GM12878 (cell line): ENCODE measurements around the gene REV1. TPM values are rescaled to one million over a fixed set of nuclear protein-coding genes. Genes with fewer than 3 reads are reported as not detected.
"Not testable (repeated sequence)": the region's sequence is repeated elsewhere in the genome, so short reads cannot be mapped to it uniquely, and the experiment has no call there.

ENCODE experiments used
- ATAC-seq: fragments of 200-7000 bp; cut with Tn5 transposase; 3 replicates; pipeline ENCODE4 v1.9.1; 2020; ENCODE audit warnings: mild to moderate bottlenecking, moderate library complexity
- BruUV-seq: library from RNA; stranded (reverse); fragments of 400-500 nt; replicated peaks from 2 replicates; lab custom pipeline; 2021; lab: Mats Ljungman, UMichigan
- CTCF ChIA-PET: fragments of 300-600 bp; sonication (Branson Sonifier 250); formaldehyde crosslinking; extraction: SDS; loops from one replicate; lab custom pipeline; 2021; ENCODE audit warnings: inconsistent platforms; lab: Yijun Ruan, JAX
- POLR2A ChIA-PET: fragments of 350-600 bp; formaldehyde crosslinking; extraction: SDS; loops from one replicate; lab custom pipeline; 2021; ENCODE audit warnings: inconsistent platforms; lab: Charles Lee
- RAD21 ChIA-PET: fragments of 300-600 bp; sonication (Branson Sonifier 250); formaldehyde crosslinking; loops from one replicate; lab custom pipeline; 2023; ENCODE audit warnings: antibody characterized with exemption; ENCODE audit not compliant: unreplicated experiment; lab: Charles Lee
- SMC1A ChIA-PET: fragments of 300-600 bp; sonication (Branson Sonifier 250); formaldehyde crosslinking; loops from one replicate; lab custom pipeline; 2023; ENCODE audit not compliant: unreplicated experiment, uncharacterized antibody; lab: Charles Lee
- DNase-seq: peaks from one replicate; pipeline ENCODE4 v3.0.0-alpha.2; 2011; ENCODE audit warnings: low read depth, low spot score
- FAIRE-seq: peaks from 3 replicates; lab custom pipeline; 2011; peaks lifted over from hg19 to GRCh38; lab: Jason Lieb, UNC
- H2AFZ ChIP-seq: 2 replicates; pipeline ENCODE4 v1.6.0; 2011; ENCODE audit warnings: low read depth, low read length, control low read depth; ENCODE audit not compliant: control insufficient read depth
- H3K27ac ChIP-seq: 2 replicates; pipeline ENCODE4 v1.5.1; 2011; ENCODE audit warnings: control low read depth; ENCODE audit not compliant: control insufficient read depth, insufficient read depth
- H3K27me3 ChIP-seq, 2 experiments: replicated peaks in 1 of 2; 2 replicates each; pipeline versions ENCODE4 v1.6.0 to v1.6.1; 2011; ENCODE audit warnings: low read length in 1 of 2; ENCODE audit not compliant: control insufficient read depth in 2 of 2, insufficient read depth in 2 of 2
- H3K36me3 ChIP-seq, 2 experiments: 2 replicates each; pipeline ENCODE4 v1.5.1; 2011; ENCODE audit warnings: low read length in 1 of 2; ENCODE audit not compliant: control insufficient read depth in 2 of 2, insufficient read depth in 2 of 2
- H3K4me1 ChIP-seq: 2 replicates; pipeline ENCODE4 v1.6.1; 2011; ENCODE audit warnings: mild to moderate bottlenecking, low read length, moderate library complexity, mixed read lengths; ENCODE audit not compliant: control insufficient read depth, insufficient read depth
- H3K4me2 ChIP-seq: 2 replicates; pipeline ENCODE4 v1.6.0; 2011; ENCODE audit warnings: control low read depth; ENCODE audit not compliant: control insufficient read depth, insufficient read depth
- H3K4me3 ChIP-seq: fragments of 200-600 bp; sonication (generic); 2 replicates; pipeline ENCODE4 v1.5.1; 2016
- H3K79me2 ChIP-seq: 2 replicates; pipeline ENCODE4 v1.6.0; 2011; ENCODE audit warnings: low read length; ENCODE audit not compliant: control insufficient read depth, insufficient read depth
- H3K9ac ChIP-seq: 2 replicates; pipeline ENCODE4 v1.8.0; 2011; ENCODE audit warnings: low read length, control low read depth, mixed read lengths; ENCODE audit not compliant: control insufficient read depth, insufficient read depth
- H3K9me3 ChIP-seq: replicated peaks from 3 replicates; pipeline ENCODE4 v1.5.1; 2011; ENCODE audit warnings: mild to moderate bottlenecking, low read length; ENCODE audit not compliant: control insufficient read depth, insufficient read depth
- H4K20me1 ChIP-seq: 2 replicates; pipeline ENCODE4 v1.6.0; 2011; ENCODE audit not compliant: control insufficient read depth, insufficient read depth
- EED ChIP-seq: sonication (generic); IDR thresholded peaks from 2 replicates; pipeline ENCODE4 v1.6.1; 2016; ENCODE audit warnings: antibody characterized with exemption, low read depth
- EZH2 ChIP-seq: IDR thresholded peaks from 2 replicates; pipeline ENCODE4 v1.6.1; 2012; ENCODE audit warnings: low read depth, mild to moderate bottlenecking, control low read depth, inconsistent platforms, low read length, borderline replicate concordance; ENCODE audit not compliant: control insufficient read depth
- FOS ChIP-seq: IDR thresholded peaks from 3 replicates; pipeline ENCODE4 v1.6.1; 2011; ENCODE audit warnings: borderline replicate concordance; ENCODE audit not compliant: insufficient read length; ENCODE audit errors: extremely low read depth
- HDAC2 ChIP-seq: fragments of 200-600 bp; sonication (generic); IDR thresholded peaks from 2 replicates; pipeline ENCODE4 v1.6.1; 2017
- IKZF2 ChIP-seq, 2 experiments: fragments of 450-650 bp; IDR thresholded peaks; 2 replicates each; pipeline ENCODE4 v1.6.1; 2017; ENCODE audit warnings: mild to moderate bottlenecking in 2 of 2, moderate library complexity in 2 of 2
- JUNB ChIP-seq: IDR thresholded peaks from 2 replicates; pipeline ENCODE4 v1.6.1; 2016; ENCODE audit warnings: antibody characterized with exemption, mild to moderate bottlenecking
- KDM1A ChIP-seq: fragments of 200-600 bp; sonication (generic); IDR thresholded peaks from 2 replicates; pipeline ENCODE4 v1.6.1; 2016; ENCODE audit warnings: borderline replicate concordance
- NFXL1 ChIP-seq: fragments of 450-650 bp; IDR thresholded peaks from 2 replicates; pipeline ENCODE4 v1.6.1; 2017; ENCODE audit warnings: antibody characterized with exemption, mild to moderate bottlenecking, borderline replicate concordance
- NFYA ChIP-seq: IDR thresholded peaks from 2 replicates; pipeline ENCODE4 v1.6.1; 2011; ENCODE audit warnings: low read depth, mild to moderate bottlenecking, low read length, improper control_type of control experiment, borderline replicate concordance
- RAD21 ChIP-seq: IDR thresholded peaks from 2 replicates; pipeline ENCODE4 v1.6.1; 2011; ENCODE audit warnings: mild to moderate bottlenecking, low read depth, low read length, moderate library complexity; ENCODE audit not compliant: insufficient read depth
- SMC3 ChIP-seq: IDR thresholded peaks from 2 replicates; pipeline ENCODE4 v1.6.1; 2011; ENCODE audit warnings: low read length, improper control_type of control experiment, borderline replicate concordance
- SUPT20H ChIP-seq: IDR thresholded peaks from 2 replicates; pipeline ENCODE4 v1.6.1; 2011; ENCODE audit warnings: low read depth, mild to moderate bottlenecking, low read length, moderate library complexity, borderline replicate concordance; ENCODE audit not compliant: control insufficient read depth
- TCF3 ChIP-seq: IDR thresholded peaks from 2 replicates; pipeline ENCODE4 v1.6.1; 2012; ENCODE audit warnings: low read depth, mild to moderate bottlenecking, low read length, borderline replicate concordance; ENCODE audit not compliant: insufficient read depth
- ZNF622 ChIP-seq: fragments of 450-650 bp; IDR thresholded peaks from 2 replicates; pipeline ENCODE4 v1.6.1; 2017; ENCODE audit warnings: mild to moderate bottlenecking, inconsistent platforms
- WGBS: methylation state at CpG from one replicate; pipeline ENCODE4 v1.1.6; 2016; ENCODE audit warnings: low lambda C conversion rate; ENCODE audit not compliant: insufficient replicate concordance, insufficient coverage; ENCODE audit errors: missing lambda C conversion rate; 5-methylcytosine and 5-hydroxymethylcytosine counted together
- in situ Hi-C: fragments of 300-500 bp; cut with MboI; formaldehyde crosslinking; loops from 9 replicates; pipeline ENCODE4 v1.14.3; 2018; ENCODE audit warnings: mixed read lengths
- intact Hi-C: fragments of 100-400 bp; cut with micrococcal nuclease; formaldehyde crosslinking; loops from one replicate; pipeline ENCODE4 v1.14.2; 2022; ENCODE audit not compliant: unreplicated experiment
- polyA plus RNA-seq, 11 experiments: library from polyadenylated mRNA; depleted of rRNA in 4 of 11; unstranded in 6 of 11; stranded (reverse) in 5 of 11; fragments of >200 nt; fragmentation: Nextera tagmentation in 4 of 11; fragmentation: Illumina TruSeq in 1 of 11; extraction: Ambion mirVana in 4 of 11; extraction: Trizol in 1 of 11; gene quantifications; 1 replicate in 1 of 11; 2 replicates in 10 of 11; pipeline versions ENCODE4 v1.2.1 to v1.2.3, GENCODE V29; 2011 to 2016; ENCODE audit warnings: inconsistent platforms in 2 of 11, missing spikeins in 2 of 11, low read depth in 1 of 11
- total RNA-seq, 4 experiments: library from RNA; depleted of rRNA in 3 of 4; stranded (reverse); fragments of >200 nt in 3 of 4; fragmentation: Illumina TruSeq in 1 of 4; extraction: Trizol in 1 of 4; gene quantifications; 2 replicates each; pipeline versions ENCODE4 v1.2.1 to v1.2.3, GENCODE V29; 2013 to 2021
- TF ChIP-seq, protein P1 (sequence below): IDR thresholded peaks from 2 replicates; pipeline ENCODE4 v1.6.1; 2012; ENCODE audit warnings: low read depth, low read length, improper control_type of control experiment
- TF ChIP-seq, protein P2 (sequence below): fragments of 450-650 bp; IDR thresholded peaks from 2 replicates; pipeline ENCODE4 v1.6.1; 2016; ENCODE audit warnings: mild to moderate bottlenecking
- TF ChIP-seq, protein P3 (sequence below): IDR thresholded peaks from 2 replicates; pipeline ENCODE4 v1.6.1; 2012; ENCODE audit warnings: low read length, inconsistent platforms

Gene REV1
- total and polyA plus RNA-seq, 10 of the 15 experiments (the other 5 are each of a cell fraction or from before 2014, with no cell fraction given) = 11.3 to 46.8 (median 29.0) TPM

DNA sequence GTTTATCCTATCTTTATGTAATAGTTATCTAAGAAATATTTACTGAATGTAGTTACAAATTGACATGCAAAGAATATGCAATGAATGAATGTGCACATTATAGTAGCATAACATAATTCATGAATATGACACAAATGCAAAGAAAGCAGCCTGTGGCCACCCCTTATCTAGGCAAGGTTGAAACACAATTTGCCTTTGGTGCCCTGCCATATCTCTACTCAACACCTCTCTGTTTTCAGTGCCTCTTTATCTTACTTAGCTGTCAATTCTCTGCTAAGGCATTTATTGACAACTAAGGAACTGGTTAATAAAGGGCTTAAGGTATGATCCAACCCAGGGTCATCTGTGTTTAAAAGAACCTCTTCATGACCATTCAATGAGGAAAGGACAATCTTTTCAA is 18.9 kb downstream of the REV1 start:
- intact Hi-C loops = no loop called here
- Histone ChIP-seq H3K79me2 (peaks cover 62% of the 10 kb centered on the region), H3K27me3 (no peaks in the 10 kb centered on the region), H3K36me3 (0 out of 4 replicates have a peak, but pooled peaks cover 0 to 3% of the 10 kb centered on the region in 2 experiments), H3K9me3 (no peaks in the 10 kb centered on the region; the same call in 1 of the 3 replicates), H3K4me1 (no peaks in the 10 kb centered on the region), H3K27ac (no peak overlapping the region), H2AFZ (no peak overlapping the region), H3K4me2 (no peak overlapping the region), H3K4me3 (no peak overlapping the region), H3K9ac (no peak overlapping the region), H4K20me1 (no peaks in the 10 kb centered on the region)
- ChIA-PET POLR2A (no interaction called here), SMC1A (interaction anchor here (0.8 to 1.0 kb wide), 2 partner anchors 11 to 20 kb away, joined by 4 to 5 read pairs; no protein-coding TSS in a partner anchor), CTCF (interaction anchor here (1.9 kb wide), 1 partner anchor 36 kb away, joined by 5 read pairs; no protein-coding TSS in a partner anchor), RAD21 (no interaction called here)
- in situ Hi-C loops = no loop called here
- no peak for TF ChIP-seq FOS
- no peak for TF ChIP-seq NFYA
- TF ChIP-seq, protein P1, sequence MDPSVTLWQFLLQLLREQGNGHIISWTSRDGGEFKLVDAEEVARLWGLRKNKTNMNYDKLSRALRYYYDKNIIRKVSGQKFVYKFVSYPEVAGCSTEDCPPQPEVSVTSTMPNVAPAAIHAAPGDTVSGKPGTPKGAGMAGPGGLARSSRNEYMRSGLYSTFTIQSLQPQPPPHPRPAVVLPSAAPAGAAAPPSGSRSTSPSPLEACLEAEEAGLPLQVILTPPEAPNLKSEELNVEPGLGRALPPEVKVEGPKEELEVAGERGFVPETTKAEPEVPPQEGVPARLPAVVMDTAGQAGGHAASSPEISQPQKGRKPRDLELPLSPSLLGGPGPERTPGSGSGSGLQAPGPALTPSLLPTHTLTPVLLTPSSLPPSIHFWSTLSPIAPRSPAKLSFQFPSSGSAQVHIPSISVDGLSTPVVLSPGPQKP = no peak
- no peak for TF ChIP-seq EZH2
- TF ChIP-seq, protein P2, sequence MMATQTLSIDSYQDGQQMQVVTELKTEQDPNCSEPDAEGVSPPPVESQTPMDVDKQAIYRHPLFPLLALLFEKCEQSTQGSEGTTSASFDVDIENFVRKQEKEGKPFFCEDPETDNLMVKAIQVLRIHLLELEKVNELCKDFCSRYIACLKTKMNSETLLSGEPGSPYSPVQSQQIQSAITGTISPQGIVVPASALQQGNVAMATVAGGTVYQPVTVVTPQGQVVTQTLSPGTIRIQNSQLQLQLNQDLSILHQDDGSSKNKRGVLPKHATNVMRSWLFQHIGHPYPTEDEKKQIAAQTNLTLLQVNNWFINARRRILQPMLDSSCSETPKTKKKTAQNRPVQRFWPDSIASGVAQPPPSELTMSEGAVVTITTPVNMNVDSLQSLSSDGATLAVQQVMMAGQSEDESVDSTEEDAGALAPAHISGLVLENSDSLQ = no peak
- no peak for TF ChIP-seq KDM1A
- TF ChIP-seq SMC3 = no peak
- no peak for TF ChIP-seq ZNF622
- TF ChIP-seq EED = no peak
- TF ChIP-seq JUNB = no peak
- TF ChIP-seq RAD21 = no peak
- TF ChIP-seq, protein P3, sequence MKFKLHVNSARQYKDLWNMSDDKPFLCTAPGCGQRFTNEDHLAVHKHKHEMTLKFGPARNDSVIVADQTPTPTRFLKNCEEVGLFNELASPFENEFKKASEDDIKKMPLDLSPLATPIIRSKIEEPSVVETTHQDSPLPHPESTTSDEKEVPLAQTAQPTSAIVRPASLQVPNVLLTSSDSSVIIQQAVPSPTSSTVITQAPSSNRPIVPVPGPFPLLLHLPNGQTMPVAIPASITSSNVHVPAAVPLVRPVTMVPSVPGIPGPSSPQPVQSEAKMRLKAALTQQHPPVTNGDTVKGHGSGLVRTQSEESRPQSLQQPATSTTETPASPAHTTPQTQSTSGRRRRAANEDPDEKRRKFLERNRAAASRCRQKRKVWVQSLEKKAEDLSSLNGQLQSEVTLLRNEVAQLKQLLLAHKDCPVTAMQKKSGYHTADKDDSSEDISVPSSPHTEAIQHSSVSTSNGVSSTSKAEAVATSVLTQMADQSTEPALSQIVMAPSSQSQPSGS = no peak
- no peak for TF ChIP-seq SUPT20H
- TF ChIP-seq TCF3 = no peak
- TF ChIP-seq IKZF2 (IDR thresholded peaks at IDR 0.05) = no peak
- TF ChIP-seq NFXL1 = no peak
- no peak for TF ChIP-seq HDAC2
- BruUV-seq = no TSS peak
- DNase-seq = no peak
- ATAC-seq = no peak
- no peak for FAIRE-seq

DNA sequence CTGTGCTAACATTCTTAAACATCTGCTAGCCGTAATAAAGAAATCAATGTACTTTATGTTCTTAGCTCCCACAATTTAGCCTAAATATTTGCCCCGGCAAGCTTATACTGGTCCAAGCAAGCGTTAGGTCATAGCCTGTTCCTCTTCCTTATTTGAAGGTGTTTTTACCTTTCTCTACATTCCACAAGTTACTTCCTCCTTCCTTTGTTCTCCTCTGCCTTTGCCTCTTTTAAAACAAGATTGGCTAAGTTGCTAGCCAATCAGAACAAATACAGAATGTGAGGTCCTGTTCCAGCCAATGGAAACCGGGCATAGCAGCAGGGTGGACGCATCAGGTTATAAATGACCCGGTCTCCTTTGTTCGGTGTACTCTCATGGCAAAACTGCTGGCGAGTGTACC is 19.4 kb downstream of the REV1 start:
- H2AFZ ChIP-seq, RAD21 ChIA-PET, H3K36me3 ChIP-seq, H3K9ac ChIP-seq, CTCF ChIA-PET, H3K4me3 ChIP-seq, BruUV-seq, ATAC-seq, H3K27me3 ChIP-seq, DNase-seq, H3K9me3 ChIP-seq, H3K4me2 ChIP-seq, H3K4me1 ChIP-seq, POLR2A ChIA-PET, FAIRE-seq, H4K20me1 ChIP-seq, in situ Hi-C loops, intact Hi-C loops, H3K27ac ChIP-seq: not testable (repeated sequence)
- WGBS = 97% methylated on average over 8 of the region's 8 CpGs
- SMC1A ChIA-PET = interaction anchor here (1.0 kb wide), 1 partner anchor 19 kb away, joined by 4 read pairs; no protein-coding TSS in a partner anchor
- H3K79me2 ChIP-seq = peaks cover 59% of the 10 kb centered on the region
